ENCODE data around the gene LEPROT. TPM values are rescaled to one million over a fixed set of nuclear protein-coding genes. Genes with fewer than 3 reads are reported as not detected.

Gene LEPROT
- total RNA-seq, 1 donor from 2014 or later = 54.5 TPM

DNA sequence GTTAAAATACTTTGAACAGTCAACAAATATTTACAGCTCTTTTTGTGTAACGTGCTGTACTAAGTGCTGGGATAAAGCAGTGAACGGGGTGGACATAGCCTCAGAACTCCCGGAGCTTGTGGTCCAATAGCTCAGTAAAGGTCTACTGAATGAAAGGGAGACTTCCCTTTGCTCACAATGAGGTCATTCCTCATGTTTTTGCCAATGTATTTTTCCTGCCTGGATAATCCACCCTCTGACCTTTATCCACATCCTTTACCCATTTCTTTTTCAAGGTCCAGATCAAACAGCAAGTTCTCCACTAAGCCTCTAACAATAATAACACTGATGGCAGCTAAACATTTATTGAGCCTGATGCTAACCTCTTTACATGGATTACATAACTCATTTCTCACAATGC is 55.9 kb downstream of the LEPROT start:
- no peak overlapping the region for H3K27ac Mint-ChIP-seq
- TF ChIP-seq, protein P1, sequence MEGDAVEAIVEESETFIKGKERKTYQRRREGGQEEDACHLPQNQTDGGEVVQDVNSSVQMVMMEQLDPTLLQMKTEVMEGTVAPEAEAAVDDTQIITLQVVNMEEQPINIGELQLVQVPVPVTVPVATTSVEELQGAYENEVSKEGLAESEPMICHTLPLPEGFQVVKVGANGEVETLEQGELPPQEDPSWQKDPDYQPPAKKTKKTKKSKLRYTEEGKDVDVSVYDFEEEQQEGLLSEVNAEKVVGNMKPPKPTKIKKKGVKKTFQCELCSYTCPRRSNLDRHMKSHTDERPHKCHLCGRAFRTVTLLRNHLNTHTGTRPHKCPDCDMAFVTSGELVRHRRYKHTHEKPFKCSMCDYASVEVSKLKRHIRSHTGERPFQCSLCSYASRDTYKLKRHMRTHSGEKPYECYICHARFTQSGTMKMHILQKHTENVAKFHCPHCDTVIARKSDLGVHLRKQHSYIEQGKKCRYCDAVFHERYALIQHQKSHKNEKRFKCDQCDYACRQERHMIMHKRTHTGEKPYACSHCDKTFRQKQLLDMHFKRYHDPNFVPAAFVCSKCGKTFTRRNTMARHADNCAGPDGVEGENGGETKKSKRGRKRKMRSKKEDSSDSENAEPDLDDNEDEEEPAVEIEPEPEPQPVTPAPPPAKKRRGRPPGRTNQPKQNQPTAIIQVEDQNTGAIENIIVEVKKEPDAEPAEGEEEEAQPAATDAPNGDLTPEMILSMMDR (IDR thresholded peaks at IDR 0.05; ENCODE audit: unreplicated experiment) = no peak
- H3K9me3 Mint-ChIP-seq (ENCODE audit: low read depth) = no peaks in the 10 kb centered on the region
- H3K27me3 Mint-ChIP-seq = no peaks in the 10 kb centered on the region
- no peak for DNase-seq (ENCODE audit: low spot score, unreplicated experiment)
- H3K4me1 Mint-ChIP-seq (ENCODE audit: low read depth) = peaks cover 13% of the 10 kb centered on the region
- no peaks in the 10 kb centered on the region for H3K36me3 Mint-ChIP-seq (ENCODE audit: insufficient read depth)
- H3K4me3 Mint-ChIP-seq (ENCODE audit: low read depth) = no peak overlapping the region

DNA sequence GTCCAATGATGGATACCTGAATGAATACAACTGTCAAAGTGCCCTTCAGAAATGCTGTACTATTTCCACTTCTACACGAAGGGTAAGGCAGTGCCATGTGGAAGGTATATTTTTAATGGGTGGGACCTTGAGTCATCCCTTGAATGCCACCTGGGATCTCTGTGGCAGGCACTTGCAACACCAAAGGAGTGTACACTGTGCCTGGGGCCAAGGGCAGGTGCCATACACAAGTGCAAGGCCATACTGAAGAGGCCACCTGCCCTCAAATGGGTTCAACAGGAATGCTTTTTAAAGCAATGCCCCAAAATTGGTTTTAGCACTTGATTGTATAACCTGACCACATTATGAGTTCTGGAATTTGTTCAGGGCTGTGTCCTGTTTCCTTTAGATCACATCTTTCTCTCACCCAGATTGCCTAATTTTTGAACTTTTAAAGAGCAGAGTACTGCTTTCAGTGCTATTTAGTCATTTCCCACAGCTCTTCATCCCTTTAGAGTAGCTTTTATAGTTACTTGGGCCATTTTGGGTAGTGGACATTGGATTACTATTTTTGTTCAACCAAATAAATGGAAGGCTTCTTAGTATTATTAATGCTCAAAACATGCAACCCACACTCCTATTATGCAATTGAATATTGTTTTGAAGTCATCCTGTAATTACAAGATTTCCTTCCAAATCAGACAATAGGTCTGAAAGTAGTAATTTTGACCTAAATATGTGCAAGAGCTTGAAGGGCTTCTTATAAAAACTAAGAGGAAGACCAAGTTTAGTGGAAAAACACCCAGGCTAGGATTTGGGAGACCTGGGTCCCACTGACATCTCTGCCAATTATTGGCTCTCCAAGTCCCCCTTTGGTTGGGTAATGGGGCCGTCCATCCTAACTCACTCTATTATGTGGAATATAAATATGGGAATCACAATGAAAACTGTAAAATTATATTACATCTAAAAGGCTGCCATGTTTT is 57.2 kb downstream of the LEPROT start:
- no peaks in the 10 kb centered on the region for H3K36me3 Mint-ChIP-seq (ENCODE audit: insufficient read depth)
- TF ChIP-seq, protein P1 (IDR thresholded peaks at IDR 0.05; ENCODE audit: unreplicated experiment) = no peak
- no peak for DNase-seq (ENCODE audit: low spot score, unreplicated experiment)
- no peak overlapping the region for H3K27ac Mint-ChIP-seq
- H3K27me3 Mint-ChIP-seq = no peaks in the 10 kb centered on the region
- H3K4me1 Mint-ChIP-seq (ENCODE audit: low read depth) = peaks cover 6% of the 10 kb centered on the region
- no peaks in the 10 kb centered on the region for H3K9me3 Mint-ChIP-seq (ENCODE audit: low read depth)
- H3K4me3 Mint-ChIP-seq (ENCODE audit: low read depth) = no peak overlapping the region

DNA sequence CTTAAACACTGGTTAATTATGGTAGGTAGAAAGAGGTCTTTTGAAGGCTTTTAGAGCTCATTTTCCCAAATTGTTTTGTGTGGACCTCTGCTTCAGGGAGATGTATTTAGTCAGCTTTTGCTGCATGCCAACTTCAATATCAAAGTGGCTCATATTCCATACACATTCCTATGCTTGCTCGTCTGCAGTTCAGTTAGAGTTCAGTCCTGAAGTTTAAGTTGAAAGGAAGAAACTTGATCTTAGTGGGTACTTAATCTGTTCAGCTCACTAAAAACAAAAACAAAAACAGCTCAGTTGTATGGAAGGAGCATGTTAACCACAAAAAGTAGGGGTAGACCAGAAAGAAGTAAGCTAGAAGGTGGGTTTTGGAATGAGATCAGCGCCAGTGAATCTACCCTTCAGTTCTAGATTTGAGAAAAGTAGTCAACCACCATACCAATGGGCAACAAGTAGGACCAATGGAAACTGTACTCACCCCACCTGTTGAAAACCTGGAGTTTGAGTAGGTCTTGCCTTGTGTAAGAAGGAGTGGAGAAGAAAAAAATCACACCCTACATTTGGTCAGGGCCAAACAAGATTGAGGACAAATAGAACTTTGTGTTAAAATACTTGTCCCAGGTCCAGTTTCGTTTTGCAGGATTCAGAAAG is 58.0 kb downstream of the LEPROT start:
- H3K4me3 Mint-ChIP-seq (ENCODE audit: low read depth) = no peak overlapping the region
- no peaks in the 10 kb centered on the region for H3K27me3 Mint-ChIP-seq
- H3K36me3 Mint-ChIP-seq (ENCODE audit: insufficient read depth) = no peaks in the 10 kb centered on the region

DNA sequence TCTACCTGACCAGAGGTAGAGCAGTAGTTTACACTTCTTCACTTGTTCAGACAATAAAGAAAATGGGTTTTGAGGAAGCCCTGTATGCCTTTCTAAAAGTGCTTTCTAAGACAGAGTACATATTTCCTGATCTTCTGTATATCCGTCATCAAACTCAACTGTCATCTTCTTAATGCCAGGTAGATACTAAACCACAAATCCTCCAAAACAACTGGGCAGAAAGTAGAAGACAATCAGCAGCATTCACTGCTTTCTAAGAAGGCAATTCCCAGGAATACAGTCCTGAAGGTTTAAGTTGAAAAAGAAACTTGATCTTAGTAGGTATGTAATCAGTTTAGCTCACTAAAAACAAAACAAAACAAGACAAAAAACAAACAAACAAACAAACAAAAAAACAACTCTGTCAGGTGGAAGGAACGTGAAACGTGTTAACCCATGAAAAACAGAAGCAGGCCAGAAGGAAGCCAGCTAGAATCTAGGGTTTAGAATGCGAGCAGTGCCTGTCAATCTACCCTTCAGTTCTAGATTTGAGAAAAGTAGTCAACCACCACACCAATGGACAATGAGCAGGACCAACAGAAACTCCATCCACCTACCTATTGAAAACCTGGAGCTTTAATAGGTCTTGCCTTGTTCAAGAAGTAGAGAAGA is 59.2 kb downstream of the LEPROT start:
- TF ChIP-seq, protein P1 (IDR thresholded peaks at IDR 0.05; ENCODE audit: unreplicated experiment) = no peak
- H3K27me3 Mint-ChIP-seq = no peaks in the 10 kb centered on the region
- H3K36me3 Mint-ChIP-seq (ENCODE audit: insufficient read depth) = no peaks in the 10 kb centered on the region
- H3K4me3 Mint-ChIP-seq (ENCODE audit: low read depth) = no peak overlapping the region
- no peak for DNase-seq (ENCODE audit: low spot score, unreplicated experiment)
- peaks cover 3% of the 10 kb centered on the region for H3K4me1 Mint-ChIP-seq (ENCODE audit: low read depth)
- no peak overlapping the region for H3K27ac Mint-ChIP-seq
- no peaks in the 10 kb centered on the region for H3K9me3 Mint-ChIP-seq (ENCODE audit: low read depth)

More for the DNA sequence above, 58.0 kb downstream of the LEPROT start:
- Mint-ChIP-seq H3K27ac (no peak overlapping the region), H3K9me3 (ENCODE audit: low read depth) (no peaks in the 10 kb centered on the region), H3K4me1 (ENCODE audit: low read depth) (peaks cover 6% of the 10 kb centered on the region)
- TF ChIP-seq, protein P1 (IDR thresholded peaks at IDR 0.05; ENCODE audit: unreplicated experiment) = no peak
- no peak for DNase-seq (ENCODE audit: low spot score, unreplicated experiment)
